Skin epidermis (tissue), 12 donors: ENCODE results near the gene SLC5A10.
A peak's percentile ranks its signal among the peaks of the same experiment; 100 is the strongest.
"Not testable (repeated sequence)": the region's sequence is repeated elsewhere in the genome, so short reads cannot be mapped to it uniquely, and the experiment has no call there.

Experiments
- H3K27ac ChIP-seq, 21 experiments: fragments of 200-600 bp; sonication (generic) in 11 of 21; one replicate each; pipeline ENCODE4 v1.5.0; 2020; ENCODE audit warnings: mild to moderate bottlenecking in 3 of 21, inconsistent platforms in 2 of 21, moderate library complexity in 2 of 21
- H3K4me3 ChIP-seq, 7 experiments: fragments of 200-600 bp; sonication (generic) in 2 of 7; one replicate each; pipeline ENCODE4 v1.5.0; 2020; ENCODE audit warnings: inconsistent platforms in 2 of 7, mild to moderate bottlenecking in 2 of 7, moderate library complexity in 1 of 7

The SLC5A10 gene

DNA sequence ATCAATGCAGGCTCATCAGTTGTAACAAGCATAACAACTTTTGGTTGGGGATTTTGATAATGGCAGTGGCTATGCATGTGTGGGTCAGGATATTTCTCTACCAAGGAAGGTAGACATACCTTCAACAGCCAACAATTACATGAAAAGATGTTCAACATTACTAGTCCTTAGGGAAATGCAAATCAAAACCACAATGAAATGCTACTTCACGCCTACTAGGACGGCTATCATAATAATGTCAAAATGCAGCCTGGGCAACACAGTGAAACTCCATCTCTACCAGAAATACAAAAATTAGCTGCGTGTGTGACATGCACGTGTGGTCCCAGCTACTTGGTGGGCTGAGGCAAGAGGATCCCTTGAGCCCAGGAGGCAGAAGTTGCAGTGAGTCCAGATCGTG, 7.3 kb upstream of the SLC5A10 start:
- Histone ChIP-seq H3K27ac (no peak overlapping the region), H3K4me3 (no peak overlapping the region)

DNA sequence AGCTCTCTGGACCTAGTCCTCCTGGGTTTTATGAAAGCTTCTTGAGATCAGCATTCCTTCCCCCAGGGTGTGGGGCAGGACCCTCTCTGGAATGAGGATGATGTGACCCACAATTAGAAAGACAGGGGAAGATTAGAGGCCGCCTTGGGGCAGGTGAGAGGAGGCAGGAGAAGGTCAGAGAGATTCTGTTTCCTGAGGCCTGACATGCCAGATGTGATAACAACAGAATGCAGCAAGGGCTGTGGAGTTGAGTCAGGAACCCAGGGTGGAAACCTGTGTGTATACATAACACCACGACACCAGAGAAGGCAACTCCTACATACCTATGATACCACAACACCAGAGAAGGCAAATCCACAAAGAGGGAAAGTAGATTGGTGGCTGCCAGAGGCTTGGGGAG, 5.4 kb upstream of the SLC5A10 start:
- H3K4me3 ChIP-seq: no peak overlapping the region
- no peak overlapping the region for H3K27ac ChIP-seq

DNA sequence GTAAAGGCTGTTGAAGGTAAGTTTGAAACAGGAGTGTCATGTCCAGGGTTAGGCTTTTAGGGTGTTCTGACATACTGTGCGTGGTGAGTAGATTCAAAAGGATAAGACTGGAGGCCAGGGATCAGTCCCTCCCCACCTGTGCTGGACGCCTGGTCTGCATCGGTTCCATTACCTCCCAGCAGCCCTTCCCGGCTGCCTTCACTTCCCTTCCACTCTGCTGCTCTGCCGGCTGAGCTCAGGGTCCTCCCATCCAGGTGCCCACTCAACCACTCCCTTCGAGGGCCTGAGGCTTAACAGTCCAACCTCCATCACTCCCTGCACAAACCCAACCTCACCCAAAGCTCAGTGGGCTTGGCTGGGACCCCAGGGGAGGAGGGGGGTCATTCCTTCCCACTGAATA, 4.1 kb upstream of the SLC5A10 start:
- H3K4me3 ChIP-seq: no peak overlapping the region
- H3K27ac ChIP-seq: no peak overlapping the region

DNA sequence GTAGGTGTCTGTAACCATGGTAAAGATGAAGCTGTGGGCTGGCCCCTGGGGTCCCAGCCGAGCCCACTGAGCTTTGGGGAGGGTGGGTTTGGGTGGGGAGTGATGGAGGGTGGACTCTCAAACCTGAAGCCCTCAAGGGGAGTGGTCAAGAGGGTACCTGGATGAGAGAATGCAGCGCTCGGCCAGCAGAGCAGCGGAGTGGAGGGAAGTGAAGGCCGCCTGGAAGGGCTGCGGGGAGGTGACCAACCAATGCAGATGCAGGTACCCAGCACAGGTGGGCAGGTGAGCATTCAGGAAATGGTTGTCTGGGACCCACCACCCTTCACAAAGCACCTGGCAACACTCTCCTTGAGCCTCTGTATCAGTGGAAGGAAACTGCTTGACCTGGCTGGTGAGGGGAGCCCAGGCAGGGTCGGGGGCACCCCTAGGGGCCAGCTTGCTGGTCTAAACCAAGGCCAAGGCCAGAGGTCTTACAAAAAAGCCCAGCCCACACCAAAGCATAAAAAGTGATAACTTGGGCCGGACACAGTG, 3.4 kb upstream of the SLC5A10 start:
- Histone ChIP-seq H3K4me3 (no peak overlapping the region), H3K27ac (no peak overlapping the region)

DNA sequence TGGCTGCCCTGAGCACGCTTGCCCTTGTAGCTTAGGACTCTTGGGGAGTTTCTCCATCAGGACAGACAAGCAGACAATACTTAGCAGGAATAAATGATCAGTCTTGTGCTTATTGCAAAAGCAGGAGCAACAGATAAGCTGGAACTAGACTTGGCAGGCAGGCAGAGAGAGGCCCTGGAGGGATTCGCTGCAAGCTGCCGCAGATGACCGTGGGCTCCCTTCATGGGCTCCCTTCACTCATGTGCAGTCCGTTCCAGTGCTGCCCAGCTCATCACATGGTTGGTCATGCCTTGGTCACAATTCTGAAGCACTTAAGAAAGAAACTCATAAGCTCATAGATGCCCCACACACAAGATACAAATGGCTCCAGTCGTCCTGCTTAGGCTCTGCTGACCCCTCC, 2.4 kb upstream of the SLC5A10 start:
- Histone ChIP-seq H3K4me3 (no peak overlapping the region), H3K27ac (no peak overlapping the region)

DNA sequence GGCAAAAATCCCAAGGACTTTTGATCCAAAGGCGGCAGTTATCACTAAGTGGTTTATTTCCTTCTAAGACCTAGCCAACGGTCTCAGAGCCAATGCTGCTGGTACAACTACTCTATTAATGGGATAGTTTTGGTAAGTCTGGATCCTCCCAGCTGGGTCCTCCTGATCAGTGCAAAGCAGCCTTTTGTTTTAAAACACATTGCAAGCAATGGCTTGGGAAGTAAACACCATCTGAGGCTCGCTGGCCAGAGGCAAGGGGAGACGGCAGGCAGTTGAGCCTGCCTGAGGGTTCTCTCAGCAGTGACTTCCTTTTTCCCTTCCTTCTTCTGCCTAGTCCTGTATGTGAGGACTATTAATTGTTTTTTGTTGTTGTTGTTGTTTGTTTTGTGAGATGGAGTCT, 1.6 kb upstream of the SLC5A10 start:
- Histone ChIP-seq H3K27ac (peak overlapping the region in 1 of 21 experiments; percentile 44), H3K4me3 (no peak overlapping the region)

DNA sequence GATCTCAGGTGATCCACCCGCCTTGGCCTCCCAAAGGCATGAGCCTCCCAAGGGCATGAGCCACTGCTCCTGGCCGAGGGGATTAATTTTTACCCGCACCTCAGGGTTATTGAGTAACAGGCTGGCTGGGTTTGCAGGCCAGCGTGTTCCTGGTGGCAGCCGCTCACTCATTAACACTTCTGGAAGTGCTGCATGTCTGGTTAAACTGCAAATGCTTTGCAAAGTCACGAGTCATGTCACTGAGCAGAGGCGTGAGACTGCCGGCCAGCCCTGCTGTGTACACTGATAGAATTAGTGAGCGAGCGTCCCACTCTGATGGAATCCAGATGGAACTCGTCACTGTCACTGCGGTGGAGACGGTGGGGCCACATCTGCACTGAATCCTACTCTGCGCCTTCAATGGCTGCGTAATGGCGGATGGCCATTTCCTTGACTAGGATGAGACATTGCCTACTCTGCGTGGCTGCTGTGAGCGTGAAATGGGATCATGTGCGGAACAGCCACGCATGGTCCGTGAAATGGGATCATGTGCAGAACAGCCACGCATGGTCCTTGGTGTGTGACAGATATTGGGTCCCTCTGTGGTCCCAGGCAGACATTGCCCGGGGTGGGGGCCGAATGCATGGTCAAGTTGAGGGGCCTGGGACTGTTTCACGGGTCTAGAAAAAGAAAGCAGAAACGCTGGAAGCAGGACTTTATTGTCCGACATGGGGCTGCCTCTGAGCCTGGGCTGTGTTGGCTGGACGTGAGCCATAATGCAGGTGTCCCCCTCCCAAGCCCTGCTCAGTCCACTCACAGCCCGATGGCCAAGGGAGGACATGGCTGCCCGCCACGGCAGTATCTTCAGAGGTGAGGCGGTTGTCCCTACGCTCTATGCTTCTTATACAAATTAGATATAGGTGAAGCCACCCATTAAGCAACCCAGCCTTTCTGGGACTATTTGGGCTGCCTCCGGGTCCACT, 740 bp upstream of the SLC5A10 start:
- Histone ChIP-seq H3K4me3 (no peak overlapping the region), H3K27ac (no peak overlapping the region)

DNA sequence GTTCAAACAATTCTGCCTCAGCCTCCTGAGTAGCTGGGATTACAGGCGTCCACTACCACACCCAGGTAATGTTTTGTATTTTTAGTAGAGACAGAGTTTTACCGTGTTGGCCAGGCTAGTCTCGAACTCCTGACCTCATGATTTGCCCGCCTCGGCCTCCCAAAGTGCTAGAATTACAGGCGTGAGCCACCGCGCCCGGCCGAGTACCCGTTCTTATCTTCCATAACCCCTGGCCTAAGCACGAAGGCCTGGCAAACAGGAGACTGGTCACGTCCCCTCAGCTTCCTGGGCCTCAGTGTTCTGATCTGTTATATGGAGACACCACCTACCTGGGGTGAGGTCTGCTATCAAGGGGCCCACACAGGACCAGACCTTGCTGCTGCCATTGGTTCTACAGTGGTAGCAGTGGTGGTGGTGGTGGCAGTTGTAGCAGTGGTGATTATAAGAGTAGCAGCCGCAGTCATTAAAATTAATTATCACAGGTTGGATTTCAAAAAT, 1.3 kb downstream of the SLC5A10 start:
- H3K4me3 ChIP-seq: no peak overlapping the region
- no peak overlapping the region for H3K27ac ChIP-seq

DNA sequence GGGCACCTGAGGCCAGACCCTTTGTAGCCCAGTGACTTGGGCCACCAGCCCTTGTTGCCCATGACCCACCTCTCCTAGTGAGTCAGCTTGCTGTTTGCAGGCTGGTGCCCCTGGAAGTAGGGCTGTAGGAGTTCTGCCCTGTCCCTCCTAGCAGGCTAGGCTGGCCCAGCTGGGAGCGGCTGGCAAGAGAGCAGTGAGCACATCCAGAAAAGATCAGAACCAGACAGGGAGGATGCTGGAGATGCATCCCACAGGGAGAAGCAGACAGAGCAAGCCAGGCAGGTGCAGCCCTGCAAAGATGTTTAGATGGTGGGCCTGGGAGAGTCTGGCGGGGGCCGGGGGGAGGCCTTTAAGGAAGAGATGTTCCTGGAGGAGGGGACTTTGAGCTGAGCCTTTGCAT, 2.4 kb downstream of the SLC5A10 start:
- no peak overlapping the region for H3K27ac ChIP-seq
- no peak overlapping the region for H3K4me3 ChIP-seq

DNA sequence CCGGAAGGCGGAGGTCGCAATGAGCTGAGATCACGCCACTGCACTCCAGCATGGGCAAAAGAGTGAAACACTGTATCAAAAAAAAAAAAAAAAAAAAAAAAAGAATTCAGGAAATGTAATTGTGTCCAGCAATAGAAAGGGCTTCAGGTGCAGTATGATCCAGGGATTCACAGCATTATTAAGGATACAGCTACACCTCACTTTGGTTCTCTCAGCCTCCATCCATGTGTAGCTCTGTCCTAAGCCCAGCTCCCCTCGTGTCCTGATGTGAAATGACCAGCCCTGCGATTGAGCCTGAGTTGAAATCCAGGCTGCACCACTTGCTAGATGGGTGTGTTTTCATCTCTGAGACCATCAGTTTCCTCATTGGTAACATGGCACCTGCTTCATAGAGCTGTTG, 3.0 kb downstream of the SLC5A10 start:
- H3K27ac ChIP-seq: no peak overlapping the region
- no peak overlapping the region for H3K4me3 ChIP-seq

DNA sequence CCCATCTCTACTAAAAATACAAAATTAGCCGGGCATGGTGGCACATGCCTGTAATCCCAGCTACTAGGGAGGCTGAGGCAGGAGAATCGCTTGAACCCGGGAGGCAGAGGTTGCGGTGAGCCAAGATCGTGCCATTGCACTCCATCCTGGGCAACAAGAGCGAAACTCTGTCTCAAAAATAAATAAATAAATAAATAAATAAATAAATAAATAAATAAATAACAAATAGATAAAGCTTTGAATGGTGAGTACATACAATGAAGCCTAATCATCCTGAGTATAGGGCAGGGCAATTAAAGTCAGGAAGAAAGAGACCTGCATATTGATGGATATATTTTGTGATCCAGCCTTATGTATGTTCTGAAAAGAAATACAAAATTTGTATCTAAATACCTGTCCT, 4.1 kb downstream of the SLC5A10 start:
- H3K4me3 ChIP-seq, H3K27ac ChIP-seq: not testable (repeated sequence)

DNA sequence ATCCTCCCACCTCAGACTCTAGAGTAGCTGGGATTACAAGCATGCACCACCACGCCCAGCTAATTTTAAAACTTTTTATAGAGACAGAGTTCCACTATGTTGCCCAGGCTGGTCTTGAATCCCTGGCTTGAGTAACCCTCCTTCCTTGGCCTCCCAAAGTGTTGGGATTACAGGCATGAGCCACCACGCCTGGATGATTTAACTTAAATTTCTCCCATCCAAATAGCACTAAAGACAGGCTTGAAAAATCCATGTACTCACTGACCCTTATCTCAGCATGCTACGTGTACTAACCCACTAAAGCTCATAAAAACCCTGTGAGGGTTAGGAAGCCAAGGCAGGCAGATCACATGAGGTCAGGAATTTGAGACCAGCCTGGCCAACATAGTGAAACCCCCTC, 4.6 kb downstream of the SLC5A10 start:
- Histone ChIP-seq H3K4me3 (no peak overlapping the region), H3K27ac (no peak overlapping the region)

DNA sequence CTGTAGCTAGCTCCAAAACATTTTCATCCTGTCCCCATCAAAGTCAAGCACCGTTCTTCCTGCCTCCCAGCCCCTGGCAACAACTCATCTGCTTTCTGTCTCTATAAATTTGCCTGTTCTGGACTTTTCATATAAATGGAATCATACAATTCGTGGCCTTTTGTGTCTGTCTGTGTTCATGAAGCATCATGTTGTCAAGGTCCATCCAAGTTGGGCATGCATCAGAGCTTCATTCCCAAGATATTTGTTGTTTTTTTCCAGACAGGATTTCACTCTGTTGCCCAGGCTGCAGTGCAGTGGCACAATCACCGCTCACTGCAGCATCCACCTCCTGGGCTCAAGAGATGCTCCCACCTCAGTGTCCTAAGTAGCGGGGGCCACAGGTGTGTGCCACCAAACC, 5.9 kb downstream of the SLC5A10 start:
- no peak overlapping the region for H3K4me3 ChIP-seq
- no peak overlapping the region for H3K27ac ChIP-seq

DNA sequence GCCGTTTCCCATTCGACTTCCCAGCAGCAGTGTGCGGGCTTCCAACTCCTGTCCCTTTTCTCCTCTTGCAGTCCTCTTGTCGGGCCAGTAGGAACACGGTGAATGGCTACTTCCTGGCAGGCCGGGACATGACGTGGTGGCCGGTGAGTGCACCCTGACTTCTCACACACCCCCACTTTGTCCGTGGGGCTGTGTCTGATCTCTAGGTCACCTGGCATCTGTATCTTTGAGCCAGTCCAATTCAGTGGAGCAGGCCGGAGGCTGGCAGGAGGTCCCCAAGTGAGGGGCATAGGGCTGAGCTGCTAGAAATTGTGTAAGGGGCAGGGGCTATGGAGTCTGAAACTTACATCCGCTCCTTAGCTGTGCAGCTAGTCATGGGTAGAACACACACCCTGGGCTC, 6.6 kb downstream of the SLC5A10 start:
- no peak overlapping the region for H3K4me3 ChIP-seq
- no peak overlapping the region for H3K27ac ChIP-seq

DNA sequence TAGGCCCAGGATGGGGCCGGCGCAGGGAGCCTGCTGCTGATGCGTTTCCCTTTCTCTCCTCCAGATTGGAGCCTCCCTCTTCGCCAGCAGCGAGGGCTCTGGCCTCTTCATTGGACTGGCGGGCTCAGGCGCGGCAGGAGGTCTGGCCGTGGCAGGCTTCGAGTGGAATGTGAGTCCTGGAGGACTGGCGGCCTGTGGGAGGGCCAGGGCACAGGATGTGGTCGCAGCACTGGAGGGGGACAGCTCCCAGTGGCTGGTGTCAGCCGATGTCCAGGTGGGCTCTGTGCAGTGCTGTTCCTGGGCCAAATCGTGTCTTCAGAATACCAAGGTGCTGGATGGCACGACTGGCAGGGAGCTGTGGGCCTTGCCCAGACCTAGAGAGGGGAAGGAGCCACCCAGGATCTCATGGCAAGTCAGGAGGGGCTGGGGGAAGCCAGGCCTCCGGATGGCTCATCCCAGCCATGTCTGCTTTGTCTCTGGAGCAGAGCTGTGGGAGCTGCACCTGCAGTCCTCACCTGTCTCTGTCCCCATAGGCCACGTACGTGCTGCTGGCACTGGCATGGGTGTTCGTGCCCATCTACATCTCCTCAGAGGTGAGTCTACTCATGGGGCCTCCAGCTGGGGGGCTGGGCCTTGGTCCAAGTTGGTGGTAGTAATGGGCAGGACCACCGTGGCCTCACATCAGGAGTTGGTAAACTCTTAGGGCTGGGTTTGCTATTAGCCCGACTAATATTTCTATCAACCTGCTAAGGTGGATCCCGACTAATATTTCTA, 7.3 kb downstream of the SLC5A10 start:
- Histone ChIP-seq H3K4me3 (no peak overlapping the region), H3K27ac (no peak overlapping the region)

DNA sequence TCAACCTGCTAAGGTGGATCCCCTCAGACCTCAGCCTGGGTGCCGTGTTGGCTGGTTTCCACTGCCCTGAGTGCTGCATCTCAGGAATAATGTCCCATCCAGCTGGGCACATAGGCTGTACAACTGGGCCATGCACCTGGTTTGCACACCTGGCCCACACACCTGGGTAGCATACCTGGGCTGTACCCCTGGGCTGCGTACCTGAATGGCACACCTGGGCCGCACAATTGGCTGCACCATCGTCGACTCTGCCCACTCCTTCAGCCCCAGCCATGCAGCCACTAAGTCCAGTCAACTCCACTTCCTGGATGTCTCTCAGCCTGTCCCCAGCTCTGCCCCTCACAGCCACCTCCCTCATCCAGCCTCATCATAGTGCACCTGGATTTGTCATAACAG, 7.9 kb downstream of the SLC5A10 start:
- H3K4me3 ChIP-seq: no peak overlapping the region

DNA sequence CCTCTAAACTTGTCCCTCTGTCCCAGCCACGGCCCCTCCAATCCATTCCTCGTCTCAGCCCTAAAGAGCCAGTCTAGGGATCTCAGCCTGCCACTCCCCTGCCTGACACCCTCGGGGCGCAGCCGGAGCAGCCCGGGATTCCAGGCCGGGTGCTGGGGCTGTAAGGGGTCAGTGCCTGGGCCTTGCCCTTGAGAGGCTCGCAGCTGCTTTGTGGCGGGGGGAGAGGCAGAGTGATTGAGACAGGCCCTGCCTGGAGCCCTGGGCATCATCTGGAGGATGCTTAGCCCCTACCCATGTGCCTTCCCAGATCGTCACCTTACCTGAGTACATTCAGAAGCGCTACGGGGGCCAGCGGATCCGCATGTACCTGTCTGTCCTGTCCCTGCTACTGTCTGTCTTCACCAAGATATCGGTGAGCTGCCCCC, 8.3 kb downstream of the SLC5A10 start:
- Histone ChIP-seq H3K27ac (no peak overlapping the region), H3K4me3 (no peak overlapping the region)

More for the DNA sequence above, 7.9 kb downstream of the SLC5A10 start:
- no peak overlapping the region for H3K27ac ChIP-seq

DNA sequence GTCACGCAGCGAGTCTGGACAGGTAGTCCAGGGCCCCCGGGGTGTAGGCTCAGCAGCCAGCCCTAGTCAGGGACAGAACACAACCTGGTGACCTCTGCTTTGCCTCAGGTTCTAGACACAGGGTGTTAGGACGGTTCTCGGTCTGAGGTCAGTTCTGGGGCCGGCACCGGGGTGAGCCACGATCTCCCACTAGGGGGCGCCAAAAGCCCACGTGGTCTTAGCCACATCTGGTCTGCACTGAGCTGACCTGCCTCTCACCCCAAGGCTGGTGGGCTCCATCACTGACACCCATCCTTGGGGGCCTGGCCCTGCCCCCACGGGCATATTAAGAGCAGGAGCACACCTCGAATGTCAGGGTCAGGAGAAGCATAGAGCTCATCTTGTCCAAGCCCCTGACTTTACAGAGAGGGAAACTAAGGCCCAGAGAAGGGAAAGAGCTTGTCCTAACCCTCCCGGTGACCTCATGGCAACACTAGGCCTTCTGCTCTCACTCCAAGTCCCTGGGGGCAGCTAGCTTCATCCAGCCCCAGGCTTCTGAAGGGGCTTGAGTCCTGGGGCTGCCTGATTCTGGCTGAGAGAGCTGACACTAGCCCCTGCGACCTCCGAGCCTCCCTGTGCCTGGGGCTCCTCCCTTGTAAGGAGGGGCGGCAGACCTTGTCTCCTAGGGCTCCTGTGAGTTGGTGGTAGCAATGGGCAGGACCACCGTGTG, 9.0 kb downstream of the SLC5A10 start:
- Histone ChIP-seq H3K4me3 (no peak overlapping the region), H3K27ac (no peak overlapping the region)

DNA sequence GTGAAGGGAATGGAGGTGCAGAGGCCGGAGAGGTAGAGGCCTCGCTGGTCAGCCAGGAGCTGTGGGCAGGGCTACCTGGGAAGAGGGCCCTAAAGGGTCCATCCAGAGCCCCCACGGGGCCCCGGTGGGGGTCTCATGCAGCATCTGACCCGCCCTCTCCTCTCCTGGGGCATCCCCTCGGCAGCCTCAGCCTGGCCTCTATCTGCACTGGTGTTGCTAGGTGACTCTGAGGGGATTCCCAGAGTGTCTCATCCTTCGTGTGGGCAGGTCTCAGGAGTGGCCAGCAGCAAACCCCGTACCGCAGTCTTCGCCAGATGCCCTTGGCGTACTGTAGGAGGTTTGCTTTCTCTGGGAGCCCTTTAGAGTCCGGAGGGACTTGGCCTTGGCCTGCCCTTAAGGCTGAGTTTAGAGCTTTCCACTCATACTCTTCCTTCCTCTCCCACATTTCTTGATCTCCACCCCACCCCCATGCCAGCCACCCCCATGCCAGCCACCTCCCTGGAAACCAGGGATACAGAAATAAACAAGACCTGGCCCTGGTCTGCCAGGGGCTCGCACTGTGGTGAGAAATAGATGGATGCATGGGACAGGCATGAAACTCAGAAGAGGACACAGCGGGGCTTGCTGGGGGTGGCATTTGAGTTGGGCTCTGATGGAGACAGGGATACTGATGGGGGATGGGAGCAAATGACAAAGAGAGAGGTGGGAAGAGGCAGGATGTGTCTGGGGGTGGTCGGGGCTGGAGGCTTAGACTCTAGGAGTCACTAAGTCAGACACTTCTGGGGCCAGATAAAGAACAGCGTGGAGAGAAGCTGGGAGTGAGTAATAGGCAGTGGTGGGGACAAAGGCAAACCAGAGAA, 9.9 kb downstream of the SLC5A10 start:
- H3K27ac ChIP-seq: no peak overlapping the region

More for the DNA sequence above, 9.9 kb downstream of the SLC5A10 start:
- H3K4me3 ChIP-seq: no peak overlapping the region
